ENCODE data around the gene MTCH1.
"Not testable (repeated sequence)": the region's sequence is repeated elsewhere in the genome, so short reads cannot be mapped to it uniquely, and the experiment has no call there.

MTCH1 gene

DNA sequence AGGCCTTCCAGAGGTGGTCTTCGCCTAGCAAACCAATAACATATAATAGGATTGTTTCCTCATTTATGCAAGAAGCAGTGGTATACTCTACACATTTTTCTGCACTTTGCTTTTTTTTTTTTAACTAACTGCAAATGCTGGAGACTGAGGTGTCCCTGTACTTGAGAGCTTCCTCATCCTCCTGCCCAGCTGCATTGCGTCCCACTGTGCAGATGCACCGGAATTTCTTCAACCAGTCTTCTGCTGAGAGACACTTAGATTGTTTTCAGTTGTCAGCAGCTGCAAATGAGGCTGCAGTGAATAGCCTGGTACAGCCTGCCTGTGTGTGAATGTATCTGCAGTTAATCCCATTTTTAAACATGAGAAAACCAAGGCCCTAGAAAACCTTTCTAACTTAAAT, 31.0 kb upstream of the MTCH1 start:
- DNase-seq: no peak

- DNase-seq: no peak
Observed at GRCh38 chr6:37015532-37015931, 29.5 kb upstream of the MTCH1 start.

- no peak for DNase-seq
Observed at GRCh38 chr6:37014667-37015066, 28.7 kb upstream of the MTCH1 start.

DNA sequence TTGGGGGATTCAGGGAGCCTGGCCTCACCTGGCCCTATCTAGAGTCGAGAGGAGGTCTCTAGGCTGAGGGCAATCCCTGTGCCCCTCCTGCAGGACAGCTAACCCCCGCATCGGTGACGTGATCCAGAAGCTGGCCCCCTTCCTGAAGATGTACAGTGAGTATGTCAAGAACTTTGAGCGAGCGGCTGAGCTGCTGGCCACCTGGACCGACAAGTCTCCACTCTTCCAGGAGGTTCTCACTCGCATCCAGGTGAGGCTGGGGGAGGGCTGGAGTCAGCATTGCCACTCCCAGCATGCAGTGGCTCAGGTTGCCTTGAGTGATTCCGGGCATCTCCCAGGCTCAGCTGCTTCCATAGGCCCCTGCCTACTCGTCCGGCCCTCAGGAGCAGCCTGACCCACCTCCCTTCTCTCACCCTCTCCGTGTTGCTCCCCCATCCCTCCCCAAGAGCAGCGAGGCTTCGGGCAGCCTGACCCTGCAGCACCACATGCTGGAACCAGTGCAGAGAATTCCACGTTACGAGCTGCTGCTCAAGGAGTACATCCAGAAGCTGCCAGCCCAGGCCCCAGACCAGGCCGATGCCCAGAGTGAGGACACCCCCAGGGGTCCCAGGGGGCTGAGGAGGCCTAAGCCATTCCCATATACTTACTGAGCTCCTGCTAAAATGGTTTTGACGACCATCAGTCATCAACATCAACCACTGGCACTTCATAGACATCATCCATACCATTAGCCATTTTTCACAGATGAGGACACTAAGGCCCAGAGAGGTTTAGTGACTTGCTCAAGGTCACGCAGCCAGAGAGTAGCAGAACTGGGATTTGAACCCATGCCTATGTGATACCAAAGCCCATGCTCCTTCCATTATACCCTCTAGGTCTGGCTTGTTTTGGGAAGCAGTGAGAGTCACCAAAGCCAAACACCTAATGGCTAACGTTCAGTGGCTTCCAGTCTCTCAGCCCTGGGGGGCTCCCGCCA, 27.8 kb upstream of the MTCH1 start:
- DNase-seq: no peak

DNA sequence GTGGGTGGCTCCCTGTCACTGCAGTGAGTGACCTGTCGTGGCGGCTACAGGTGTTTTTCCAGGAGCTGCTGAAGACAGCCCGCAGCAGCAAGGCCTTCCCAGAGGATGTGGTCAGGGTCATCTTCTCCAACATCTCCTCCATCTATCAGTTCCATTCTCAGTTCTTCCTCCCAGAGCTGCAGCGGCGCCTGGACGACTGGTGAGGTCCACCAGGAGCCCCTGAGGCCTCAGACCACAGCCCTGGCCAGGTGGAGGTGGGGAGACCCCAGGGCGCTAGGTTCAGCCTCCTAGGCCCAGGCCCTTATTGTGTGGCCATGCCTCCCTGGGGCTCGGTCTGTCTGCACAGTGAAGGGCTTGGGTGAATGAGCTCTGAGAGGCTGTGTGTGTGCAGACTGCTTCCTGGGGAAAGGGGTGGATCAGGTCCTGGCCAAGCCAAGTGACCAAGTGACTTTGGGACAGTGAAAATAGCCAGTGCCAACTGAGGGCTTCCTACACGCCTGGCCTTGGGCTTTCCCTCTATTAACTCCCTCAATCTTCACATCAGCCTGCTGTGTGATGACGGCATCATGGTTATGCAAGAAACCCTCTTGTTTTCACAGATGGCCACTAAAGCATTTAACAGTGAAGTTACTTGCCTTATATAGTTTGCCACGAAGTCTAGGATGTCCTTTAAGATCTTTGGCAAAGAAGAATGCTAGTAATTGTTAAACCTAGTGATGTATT, 25.8 kb upstream of the MTCH1 start:
- no peak for DNase-seq

- no peak for DNase-seq
Observed at GRCh38 chr6:37010402-37010892, 24.5 kb upstream of the MTCH1 start.

- no peak for DNase-seq
Observed at GRCh38 chr6:37008484-37009465, 22.8 kb upstream of the MTCH1 start.

- DNase-seq: no peak
Observed at GRCh38 chr6:37007340-37008043, 21.5 kb upstream of the MTCH1 start.

DNA sequence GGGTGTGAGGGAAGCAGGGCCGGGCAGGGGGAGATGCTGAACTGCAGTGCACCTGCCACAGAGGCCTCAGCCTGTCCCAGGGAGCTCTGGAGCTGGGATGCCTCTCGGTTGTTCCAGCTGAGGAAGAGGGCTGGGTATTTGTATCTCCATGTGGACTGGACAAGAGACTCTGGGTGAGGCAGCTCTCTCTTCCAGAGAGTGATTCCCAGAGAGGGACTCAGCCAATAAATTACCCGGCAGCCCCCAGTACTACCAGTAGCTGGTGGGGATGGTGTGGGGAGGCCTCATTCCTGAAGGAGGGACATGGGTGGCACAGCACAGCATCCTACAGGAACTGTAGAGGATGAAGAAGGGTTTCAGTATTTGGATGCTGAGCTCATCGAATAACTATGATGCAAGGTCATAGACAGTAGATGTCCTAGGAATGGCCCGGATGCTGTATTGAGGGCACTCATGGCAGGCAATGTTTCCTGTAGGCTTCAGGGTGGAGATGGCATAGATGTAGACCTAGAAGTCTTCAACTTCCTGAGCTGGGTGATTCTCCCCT, 20.9 kb upstream of the MTCH1 start:
- no peak for DNase-seq

DNA sequence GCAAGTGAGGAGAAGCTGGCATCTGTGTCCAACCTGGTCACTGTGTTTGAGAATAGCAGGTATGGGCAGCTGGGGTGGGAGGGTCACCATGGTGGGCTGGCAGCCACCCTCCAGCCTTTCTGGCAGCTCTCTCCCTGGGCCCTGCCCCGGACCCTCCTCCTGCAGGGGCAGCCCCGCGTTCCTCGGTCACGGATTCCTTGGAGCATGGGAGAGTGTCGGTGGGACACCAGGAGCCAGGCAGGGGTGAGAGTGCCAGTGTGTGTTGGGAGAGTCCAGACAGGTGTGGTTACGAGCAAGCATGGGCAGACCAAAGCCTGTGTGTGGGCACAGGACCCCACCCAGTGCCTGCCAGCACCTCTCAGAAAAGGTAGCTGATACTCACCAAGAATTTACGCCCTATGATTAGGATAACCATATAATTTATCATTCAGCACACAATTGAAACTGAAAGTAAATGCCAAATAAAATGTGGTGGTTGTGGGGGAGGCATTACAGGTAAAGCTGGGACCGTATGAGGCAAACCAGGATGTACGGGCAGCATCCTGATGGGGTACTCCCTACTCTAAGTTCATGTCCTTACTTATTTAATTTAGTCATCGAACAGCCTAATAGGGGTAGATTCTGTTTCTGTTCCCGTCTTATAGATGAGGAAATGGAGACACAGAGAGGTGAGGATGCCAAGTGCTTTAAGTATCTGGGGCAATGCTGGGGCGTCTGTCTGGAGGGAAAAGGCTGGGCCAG, 20.0 kb upstream of the MTCH1 start:
- no peak for DNase-seq

DNA sequence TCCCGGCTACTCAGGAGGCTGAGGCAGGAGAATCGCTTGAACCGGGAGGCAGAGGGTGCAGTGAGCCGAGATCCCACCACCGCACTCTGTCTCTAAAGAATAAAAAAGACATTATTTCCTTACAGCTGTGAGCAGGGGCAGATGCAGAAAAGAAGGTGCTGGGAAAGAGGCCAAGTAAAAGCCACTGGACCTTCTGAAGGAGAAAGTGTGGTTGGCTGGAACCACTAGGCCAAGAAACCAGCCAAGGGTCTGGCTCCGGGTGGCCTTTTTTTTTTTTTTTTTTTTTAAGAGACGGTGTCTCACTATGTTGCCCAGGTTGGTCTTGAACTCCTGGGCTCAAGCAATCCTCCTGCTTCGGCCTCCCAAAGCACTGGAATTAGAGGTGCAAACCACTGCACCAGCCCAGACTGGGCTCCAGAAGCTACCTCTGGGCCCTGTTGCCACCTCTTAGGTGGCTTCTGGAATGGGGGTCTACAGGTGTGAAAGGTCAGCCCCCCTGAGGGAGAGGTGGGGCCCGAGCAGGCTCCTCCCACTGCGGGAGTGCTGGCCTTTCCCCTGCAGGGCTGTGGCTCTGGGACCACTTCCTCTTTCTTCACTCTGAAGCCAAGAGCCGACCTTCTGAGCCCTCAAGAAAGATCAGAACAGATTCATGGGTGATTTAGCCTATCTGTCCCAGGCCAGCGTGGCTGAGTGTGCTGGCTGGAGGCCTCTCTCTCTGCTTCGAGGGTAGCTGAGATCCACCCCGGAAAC, 19.2 kb upstream of the MTCH1 start, which contains the start of gene FGD2:
Gene FGD2 (plus strand): TSS at position 595 of the 750 bp plus-strand sequence. CDS start 163 bp downstream, outside the sequence.
- no peak for DNase-seq

- no peak for DNase-seq
Observed at GRCh38 chr6:37004044-37004980, 18.3 kb upstream of the MTCH1 start.

DNA sequence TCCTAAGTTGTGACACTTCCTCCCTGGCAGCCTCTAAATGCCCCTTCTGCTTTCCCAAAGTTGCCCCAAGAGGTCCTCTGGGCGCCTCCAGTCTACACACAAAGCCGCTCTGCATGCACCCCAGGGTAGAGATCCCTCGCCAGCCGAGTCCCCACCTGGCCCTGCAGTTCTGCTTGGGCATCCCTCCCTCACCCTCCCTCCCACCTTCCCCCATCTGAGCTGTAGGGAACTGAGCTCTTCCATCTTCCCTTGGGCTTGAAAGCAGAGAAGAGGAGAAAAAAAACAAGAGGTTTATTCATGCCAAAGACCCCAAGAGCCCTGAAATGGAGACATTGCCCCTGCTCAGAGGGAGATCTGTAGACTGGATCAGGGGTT, 13.7 kb upstream of the MTCH1 start:
- no peak for DNase-seq

- no peak for DNase-seq
Observed at GRCh38 chr6:36999061-36999750, 13.2 kb upstream of the MTCH1 start.

- no peak for DNase-seq
Observed at GRCh38 chr6:36998723-36999038, 12.7 kb upstream of the MTCH1 start.

GRCh38 chr6:36997811-36998722, 12.1 kb upstream of the MTCH1 start:
- no peak for DNase-seq

DNA sequence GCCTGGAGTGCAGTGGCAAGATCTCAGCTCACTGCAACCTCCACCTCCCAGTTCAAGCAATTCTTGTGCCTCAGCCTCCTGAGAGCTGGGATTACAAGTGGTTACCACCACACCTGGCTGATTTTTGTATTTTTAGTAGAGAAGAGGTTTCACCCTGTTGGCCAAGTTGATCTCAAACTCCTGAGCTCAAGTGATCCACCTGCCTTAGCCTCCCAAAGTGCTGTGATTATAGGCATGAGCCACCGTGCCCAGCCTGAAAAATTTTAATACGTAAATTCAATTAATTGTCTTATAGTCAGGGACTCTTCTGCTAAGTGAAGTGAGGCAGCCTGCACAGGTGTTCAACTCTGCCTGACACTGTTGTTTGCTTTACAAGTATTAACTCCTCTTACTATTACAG, 4.4 kb upstream of the MTCH1 start:
- DNase-seq: not testable (repeated sequence)
